Gastrocnemius medialis (tissue), 4 donors: ENCODE results near the gene SRGAP1.

Source experiments
- POLR2A ChIP-seq, 2 donors: fragments of 450-650 bp; IDR thresholded peaks; one replicate each; pipeline ENCODE4 v1.6.1; 2017; ENCODE audit warnings: antibody characterized with exemption in 2 of 2, mild to moderate bottlenecking in 2 of 2, moderate library complexity in 2 of 2
- TF ChIP-seq, protein P1 (sequence below), 5 experiments: fragments of 450-650 bp in 3 of 5; fragments of 200-600 bp in 2 of 5; sonication (generic) in 2 of 5; IDR thresholded peaks in 4 of 5; conservative IDR thresholded peaks in 1 of 5; 1 replicate in 4 of 5; 2 replicates in 1 of 5; pipeline ENCODE4 v1.5.1; 2016 to 2019; ENCODE audit warnings: antibody characterized with exemption in 5 of 5, mild to moderate bottlenecking in 3 of 5, moderate library complexity in 3 of 5

GRCh38 chr12:63982604-63983295, 138.2 kb downstream of the SRGAP1 start:
- no peak for TF ChIP-seq POLR2A (IDR thresholded peaks at IDR 0.05)
- TF ChIP-seq, protein P1, sequence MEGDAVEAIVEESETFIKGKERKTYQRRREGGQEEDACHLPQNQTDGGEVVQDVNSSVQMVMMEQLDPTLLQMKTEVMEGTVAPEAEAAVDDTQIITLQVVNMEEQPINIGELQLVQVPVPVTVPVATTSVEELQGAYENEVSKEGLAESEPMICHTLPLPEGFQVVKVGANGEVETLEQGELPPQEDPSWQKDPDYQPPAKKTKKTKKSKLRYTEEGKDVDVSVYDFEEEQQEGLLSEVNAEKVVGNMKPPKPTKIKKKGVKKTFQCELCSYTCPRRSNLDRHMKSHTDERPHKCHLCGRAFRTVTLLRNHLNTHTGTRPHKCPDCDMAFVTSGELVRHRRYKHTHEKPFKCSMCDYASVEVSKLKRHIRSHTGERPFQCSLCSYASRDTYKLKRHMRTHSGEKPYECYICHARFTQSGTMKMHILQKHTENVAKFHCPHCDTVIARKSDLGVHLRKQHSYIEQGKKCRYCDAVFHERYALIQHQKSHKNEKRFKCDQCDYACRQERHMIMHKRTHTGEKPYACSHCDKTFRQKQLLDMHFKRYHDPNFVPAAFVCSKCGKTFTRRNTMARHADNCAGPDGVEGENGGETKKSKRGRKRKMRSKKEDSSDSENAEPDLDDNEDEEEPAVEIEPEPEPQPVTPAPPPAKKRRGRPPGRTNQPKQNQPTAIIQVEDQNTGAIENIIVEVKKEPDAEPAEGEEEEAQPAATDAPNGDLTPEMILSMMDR (IDR thresholded peaks at IDR 0.05 in 4 of 5, conservative IDR thresholded peaks at IDR 0.05 in 1 of 5) = no peak
